ENCODE data around the gene OR1J1.

Gene OR1J1

GRCh38 chr9:122446819-122447484 is 30.8 kb downstream of the OR1J1 start:
- no peak for DNase-seq (ENCODE audit: low read depth in 3 of 3, low spot score in 1 of 3)

- no peak for DNase-seq (ENCODE audit: low read depth in 3 of 3, low spot score in 1 of 3)
Observed at GRCh38 chr9:122445155-122445749, 32.5 kb downstream of the OR1J1 start.

GRCh38 chr9:122444041-122444733 is 33.5 kb downstream of the OR1J1 start:
- no peak for DNase-seq (ENCODE audit: low read depth in 3 of 3, low spot score in 1 of 3)

- DNase-seq (ENCODE audit: low read depth in 3 of 3, low spot score in 1 of 3), result no peak
Observed at GRCh38 chr9:122442568-122442967, 35.2 kb downstream of the OR1J1 start.
